Vagina (tissue), 2 donors: Measurements from ENCODE around the gene SNX6. TPM values are rescaled to one million over a fixed set of nuclear protein-coding genes. Genes with fewer than 3 reads are reported as not detected.

Source experiments
- DNase-seq, 2 donors: peaks; one replicate each; pipeline ENCODE4 v3.0.0-alpha.2; 2017; ENCODE audit errors: extremely low spot score in 2 of 2
- H3K27ac ChIP-seq: fragments of 200-600 bp; sonication (generic); one replicate; pipeline ENCODE4 v1.5.1; 2019
- H3K27me3 ChIP-seq: fragments of 200-600 bp; sonication (generic); one replicate; pipeline ENCODE4 v1.5.1; 2019
- H3K36me3 ChIP-seq, 2 donors: fragments of 200-600 bp; sonication (generic); one replicate each; pipeline ENCODE4 v1.5.1; 2017 to 2019
- H3K4me1 ChIP-seq: fragments of 200-600 bp; sonication (generic); one replicate; pipeline ENCODE4 v1.5.1; 2019
- H3K4me3 ChIP-seq, 2 donors: fragments of 200-600 bp; sonication (generic); 1 replicate in 1 of 2; 2 replicates in 1 of 2; pipeline ENCODE4 v1.5.1; 2016 to 2019
- H3K9me3 ChIP-seq: fragments of 200-600 bp; sonication (generic); one replicate; pipeline ENCODE4 v1.5.1; 2019
- POLR2A ChIP-seq, 2 donors: fragments of 450-650 bp; IDR thresholded peaks; one replicate each; pipeline ENCODE4 v1.6.1; 2017; ENCODE audit warnings: antibody characterized with exemption in 2 of 2, mild to moderate bottlenecking in 2 of 2, moderate library complexity in 2 of 2
- POLR2AphosphoS5 ChIP-seq, 2 donors: sonication (generic); formaldehyde crosslinking; IDR thresholded peaks; one replicate each; pipeline ENCODE4 v1.9.0; 2017; ENCODE audit warnings: antibody characterized with exemption in 2 of 2, mild to moderate bottlenecking in 2 of 2, low read depth in 1 of 2; ENCODE audit not compliant: insufficient read depth in 1 of 2
- intact Hi-C: fragments of 100-400 bp; cut with DNase I; formaldehyde crosslinking; loops from one replicate; pipeline ENCODE4 v1.15.1; 2023
- total RNA-seq: library from RNA; depleted of rRNA; stranded (reverse); fragments of >200 nt; gene quantifications from one replicate; pipeline ENCODE4 v1.2.3, GENCODE V29; 2016
- TF ChIP-seq, protein P1 (sequence below), 3 experiments: fragments of 450-650 bp in 2 of 3; fragments of 200-600 bp in 1 of 3; sonication (generic) in 1 of 3; IDR thresholded peaks; one replicate each; pipeline ENCODE4 v1.5.1; 2017 to 2019; ENCODE audit warnings: antibody characterized with exemption in 3 of 3, mild to moderate bottlenecking in 2 of 3, moderate library complexity in 2 of 3

The SNX6 gene
- total RNA-seq, 1 donor from 2014 or later: 46.4 TPM

DNA sequence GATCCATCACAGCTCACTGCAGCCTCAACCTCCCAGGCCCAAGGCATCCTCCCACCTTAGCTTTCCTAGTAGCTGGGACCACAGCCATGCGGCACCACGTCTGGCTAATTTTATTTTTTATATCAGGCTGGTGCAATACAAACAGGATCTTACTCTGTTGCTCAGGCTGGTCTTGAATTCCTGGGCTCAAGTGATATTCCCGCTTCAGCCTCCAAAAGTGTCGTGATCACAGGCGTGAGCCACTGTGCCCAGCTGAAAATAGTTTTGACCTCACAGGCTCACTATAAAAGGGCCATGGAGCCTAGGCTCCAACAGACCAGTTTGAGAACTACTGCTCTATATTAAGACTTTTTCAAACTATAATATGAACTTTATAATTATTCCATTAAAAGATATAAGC is 37.3 kb downstream of the SNX6 start:
- intact Hi-C loops: no loop called here
- Histone ChIP-seq H3K4me3 (no peak overlapping the region), H3K4me1 (no peaks in the 10 kb centered on the region), H3K36me3 (peaks cover 0 to 85% of the 10 kb centered on the region in 2 donors), H3K27ac (no peak overlapping the region), H3K27me3 (no peaks in the 10 kb centered on the region), H3K9me3 (no peaks in the 10 kb centered on the region)
- TF ChIP-seq POLR2AphosphoS5 (IDR thresholded peaks at IDR 0.05; ENCODE audit: insufficient read depth in 1 of 2, low read depth in 1 of 2): no peak
- TF ChIP-seq, protein P1, sequence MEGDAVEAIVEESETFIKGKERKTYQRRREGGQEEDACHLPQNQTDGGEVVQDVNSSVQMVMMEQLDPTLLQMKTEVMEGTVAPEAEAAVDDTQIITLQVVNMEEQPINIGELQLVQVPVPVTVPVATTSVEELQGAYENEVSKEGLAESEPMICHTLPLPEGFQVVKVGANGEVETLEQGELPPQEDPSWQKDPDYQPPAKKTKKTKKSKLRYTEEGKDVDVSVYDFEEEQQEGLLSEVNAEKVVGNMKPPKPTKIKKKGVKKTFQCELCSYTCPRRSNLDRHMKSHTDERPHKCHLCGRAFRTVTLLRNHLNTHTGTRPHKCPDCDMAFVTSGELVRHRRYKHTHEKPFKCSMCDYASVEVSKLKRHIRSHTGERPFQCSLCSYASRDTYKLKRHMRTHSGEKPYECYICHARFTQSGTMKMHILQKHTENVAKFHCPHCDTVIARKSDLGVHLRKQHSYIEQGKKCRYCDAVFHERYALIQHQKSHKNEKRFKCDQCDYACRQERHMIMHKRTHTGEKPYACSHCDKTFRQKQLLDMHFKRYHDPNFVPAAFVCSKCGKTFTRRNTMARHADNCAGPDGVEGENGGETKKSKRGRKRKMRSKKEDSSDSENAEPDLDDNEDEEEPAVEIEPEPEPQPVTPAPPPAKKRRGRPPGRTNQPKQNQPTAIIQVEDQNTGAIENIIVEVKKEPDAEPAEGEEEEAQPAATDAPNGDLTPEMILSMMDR (IDR thresholded peaks at IDR 0.05): no peak
- no peak for TF ChIP-seq POLR2A (IDR thresholded peaks at IDR 0.05)
- no peak for DNase-seq

DNA sequence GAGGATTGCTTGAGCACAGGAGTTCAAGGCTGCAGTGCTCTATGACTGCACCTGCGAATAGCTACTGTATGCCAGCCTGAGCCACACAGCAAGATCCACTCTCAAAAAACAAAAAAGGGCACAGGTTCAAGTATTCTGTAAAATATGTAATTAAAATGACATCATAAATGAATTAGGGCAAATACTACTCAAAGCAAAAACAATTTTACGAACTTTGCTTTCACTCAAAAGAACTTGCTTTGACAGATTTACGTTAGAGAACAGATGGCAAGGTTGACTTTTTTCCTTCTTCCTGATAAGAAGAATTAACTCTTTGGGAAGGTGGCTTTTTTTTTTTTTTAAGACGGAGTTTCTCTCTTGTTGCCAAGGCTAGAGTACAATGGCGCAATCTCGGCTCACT is 46.4 kb downstream of the SNX6 start:
- no peak for DNase-seq
- no peak overlapping the region for H3K4me3 ChIP-seq
- intact Hi-C loops: no loop called here
- no peaks in the 10 kb centered on the region for H3K27me3 ChIP-seq
- peaks cover 0 to 66% of the 10 kb centered on the region in 2 donors for H3K36me3 ChIP-seq
- no peak overlapping the region for H3K27ac ChIP-seq
- TF ChIP-seq POLR2AphosphoS5 (IDR thresholded peaks at IDR 0.05; ENCODE audit: insufficient read depth in 1 of 2, low read depth in 1 of 2) (no peak), POLR2A (IDR thresholded peaks at IDR 0.05) (no peak)
- TF ChIP-seq, protein P1 (IDR thresholded peaks at IDR 0.05): no peak
- no peaks in the 10 kb centered on the region for H3K9me3 ChIP-seq
- H3K4me1 ChIP-seq: no peaks in the 10 kb centered on the region

DNA sequence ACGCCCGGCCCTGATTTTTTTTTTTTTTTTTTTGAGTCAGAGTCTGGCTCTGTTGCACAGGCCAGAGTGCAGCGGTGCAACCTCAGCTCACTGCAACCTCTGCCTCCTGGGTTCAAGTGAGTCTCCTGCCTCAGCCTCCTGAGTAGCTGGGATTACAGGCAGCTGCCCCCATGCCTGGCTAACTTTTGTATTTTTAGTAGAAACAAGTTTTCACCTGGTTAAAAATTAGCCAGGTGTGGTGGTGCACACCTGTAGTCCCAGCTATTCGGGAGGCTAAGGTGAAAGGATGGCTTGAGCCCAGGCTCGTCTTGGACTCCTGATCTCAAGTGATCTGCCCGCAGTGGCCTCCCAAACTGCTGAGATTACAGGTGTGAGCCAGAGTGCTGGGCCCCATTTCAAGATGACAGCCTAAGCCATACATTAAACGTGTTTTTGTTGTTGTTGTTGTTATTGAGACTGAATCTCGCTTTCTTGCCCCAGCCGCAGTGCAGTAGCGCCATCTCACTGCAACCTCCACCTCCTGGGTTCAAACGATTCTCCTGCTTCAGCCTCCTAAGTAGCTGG is 47.7 kb downstream of the SNX6 start:
- Histone ChIP-seq H3K36me3 (peaks cover 0 to 73% of the 10 kb centered on the region in 2 donors), H3K9me3 (no peaks in the 10 kb centered on the region), H3K27me3 (no peaks in the 10 kb centered on the region), H3K4me1 (no peaks in the 10 kb centered on the region), H3K27ac (no peak overlapping the region), H3K4me3 (no peak overlapping the region)
- intact Hi-C loops: no loop called here
- TF ChIP-seq, protein P1 (IDR thresholded peaks at IDR 0.05): no peak
- TF ChIP-seq POLR2AphosphoS5 (IDR thresholded peaks at IDR 0.05; ENCODE audit: insufficient read depth in 1 of 2, low read depth in 1 of 2): no peak
- DNase-seq: no peak

DNA sequence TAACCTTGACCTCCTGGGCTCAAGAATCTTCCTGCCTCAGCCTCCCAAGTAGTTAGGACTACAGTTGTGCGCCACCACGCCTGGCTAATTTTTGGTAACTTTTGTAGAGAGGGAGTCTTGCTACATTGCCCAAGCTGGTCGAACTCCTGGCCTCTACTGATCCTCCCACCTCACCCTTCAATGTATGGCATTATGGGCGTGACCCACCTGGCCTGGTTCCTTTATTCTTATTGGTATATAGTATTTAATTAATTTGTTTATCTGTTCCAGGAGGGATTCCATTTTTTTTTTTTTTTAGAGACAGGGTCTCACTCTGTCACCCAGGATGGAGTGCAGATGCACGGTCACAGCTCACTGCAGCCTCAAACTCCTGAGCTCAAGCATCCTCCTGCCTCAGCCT is 49.6 kb downstream of the SNX6 start:
- TF ChIP-seq POLR2A (IDR thresholded peaks at IDR 0.05) (no peak), POLR2AphosphoS5 (IDR thresholded peaks at IDR 0.05; ENCODE audit: insufficient read depth in 1 of 2, low read depth in 1 of 2) (no peak)
- TF ChIP-seq, protein P1 (IDR thresholded peaks at IDR 0.05): no peak
- peaks cover 0 to 70% of the 10 kb centered on the region in 2 donors for H3K36me3 ChIP-seq
- intact Hi-C loops: no loop called here
- no peak overlapping the region for H3K4me3 ChIP-seq
- DNase-seq: no peak
- H3K27ac ChIP-seq: no peak overlapping the region
- H3K9me3 ChIP-seq: no peaks in the 10 kb centered on the region
- H3K4me1 ChIP-seq: no peaks in the 10 kb centered on the region
- H3K27me3 ChIP-seq: no peaks in the 10 kb centered on the region

DNA sequence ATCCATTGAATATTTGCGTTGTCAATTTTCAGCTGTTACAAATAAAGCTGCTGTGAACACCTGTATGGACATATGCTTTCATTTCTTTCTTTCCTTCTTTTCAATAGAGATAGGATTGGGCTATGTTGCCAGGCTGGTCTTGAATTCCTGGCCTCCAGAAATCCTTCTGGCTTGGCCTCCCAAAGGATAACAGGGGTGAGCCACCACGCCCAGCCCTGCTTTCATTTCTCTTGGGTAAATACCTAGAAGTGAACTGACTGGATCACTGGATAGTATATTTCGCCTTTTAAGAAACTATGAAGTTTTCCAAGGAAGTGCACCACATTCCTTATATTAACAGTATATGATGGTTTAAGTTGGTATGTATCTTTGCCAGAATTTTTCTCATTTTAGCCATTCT is 58.2 kb downstream of the SNX6 start:
- no peak for DNase-seq
- Histone ChIP-seq H3K27me3 (no peaks in the 10 kb centered on the region), H3K4me1 (no peaks in the 10 kb centered on the region), H3K27ac (no peak overlapping the region), H3K4me3 (no peak overlapping the region), H3K36me3 (peaks cover 0 to 66% of the 10 kb centered on the region in 2 donors), H3K9me3 (no peaks in the 10 kb centered on the region)
- TF ChIP-seq POLR2A (IDR thresholded peaks at IDR 0.05) (no peak), POLR2AphosphoS5 (IDR thresholded peaks at IDR 0.05; ENCODE audit: insufficient read depth in 1 of 2, low read depth in 1 of 2) (no peak)
- TF ChIP-seq, protein P1 (IDR thresholded peaks at IDR 0.05): no peak
- intact Hi-C loops: no loop called here
